GM23338 (cell line): ENCODE data around the gene PTP4A2. TPM values are rescaled to one million over a fixed set of nuclear protein-coding genes. Genes with fewer than 3 reads are reported as not detected.

Experiments used
- ATAC-seq: fragments of 200-7000 bp; cut with Tn5 transposase; 3 replicates; pipeline ENCODE4 v1.9.1; 2020
- DNase-seq: peaks from one replicate; pipeline ENCODE4 v3.0.0-alpha.2; 2015; ENCODE audit warnings: low spot score
- H2AFZ ChIP-seq: fragments of 200-600 bp; sonication (generic); 2 replicates; pipeline ENCODE4 v1.8.0; 2016; ENCODE audit warnings: antibody characterized with exemption, mild to moderate bottlenecking, moderate library complexity
- H3F3A ChIP-seq: fragments of 200-600 bp; sonication (generic); replicated peaks from 2 replicates; pipeline ENCODE4 v1.8.0; 2017; ENCODE audit warnings: antibody characterized with exemption, mixed run types, low read depth
- H3K27ac ChIP-seq: fragments of 200-600 bp; sonication (generic); 2 replicates; pipeline ENCODE4 v1.6.1; 2016; ENCODE audit warnings: low read depth
- H3K27me3 ChIP-seq: fragments of 200-600 bp; sonication (generic); 2 replicates; pipeline ENCODE4 v1.8.0; 2016; ENCODE audit warnings: mild to moderate bottlenecking, mixed run types, moderate library complexity; ENCODE audit not compliant: insufficient read depth
- H3K36me3 ChIP-seq: fragments of 200-600 bp; sonication (generic); 2 replicates; pipeline ENCODE4 v1.8.0; 2016; ENCODE audit warnings: mild to moderate bottlenecking; ENCODE audit not compliant: insufficient read depth
- H3K4me1 ChIP-seq: fragments of 200-600 bp; sonication (generic); 2 replicates; pipeline ENCODE4 v1.8.0; 2016; ENCODE audit warnings: mild to moderate bottlenecking, moderate library complexity; ENCODE audit not compliant: insufficient read depth
- H3K4me2 ChIP-seq: fragments of 200-600 bp; sonication (generic); 2 replicates; pipeline ENCODE4 v1.7.1; 2017; ENCODE audit warnings: mixed run types
- H3K4me3 ChIP-seq: fragments of 200-600 bp; sonication (generic); 2 replicates; pipeline ENCODE4 v1.6.1; 2016; ENCODE audit warnings: mixed run types
- H3K79me2 ChIP-seq: fragments of 200-600 bp; sonication (generic); replicated peaks from 2 replicates; pipeline ENCODE4 v1.8.0; 2017; ENCODE audit warnings: mild to moderate bottlenecking; ENCODE audit not compliant: insufficient read depth
- H3K9me2 ChIP-seq: fragments of 200-600 bp; sonication (generic); 2 replicates; pipeline ENCODE4 v1.8.0; 2017; ENCODE audit not compliant: insufficient read depth
- H4K20me1 ChIP-seq: fragments of 200-600 bp; sonication (generic); replicated peaks from 2 replicates; pipeline ENCODE4 v1.8.0; 2017; ENCODE audit warnings: mild to moderate bottlenecking; ENCODE audit not compliant: insufficient read depth
- H3K27ac Mint-ChIP-seq: 2 replicates; pipeline ENCODE4 v1.8.0; 2020; ENCODE audit warnings: inconsistent platforms, mild to moderate bottlenecking, moderate library complexity, mixed read lengths
- H3K27me3 Mint-ChIP-seq: 3 replicates; pipeline ENCODE4 v1.8.0; 2022; ENCODE audit warnings: low read depth, mild to moderate bottlenecking, moderate library complexity, mixed read lengths, inconsistent platforms; ENCODE audit not compliant: insufficient read depth, poor library complexity
- H3K36me3 Mint-ChIP-seq: 3 replicates; pipeline ENCODE4 v1.8.0; 2021; ENCODE audit warnings: low read depth, mild to moderate bottlenecking, inconsistent platforms, moderate library complexity, mixed read lengths
- H3K4me1 Mint-ChIP-seq: 3 replicates; pipeline ENCODE4 v1.8.0; 2020; ENCODE audit warnings: mild to moderate bottlenecking, inconsistent platforms, mixed read lengths
- H3K4me3 Mint-ChIP-seq: 3 replicates; pipeline ENCODE4 v1.8.0; 2021; ENCODE audit warnings: moderate library complexity, mild to moderate bottlenecking, inconsistent platforms, mixed read lengths
- H3K9me3 Mint-ChIP-seq: 3 replicates; pipeline ENCODE4 v1.8.0; 2020; ENCODE audit warnings: moderate library complexity, mild to moderate bottlenecking, inconsistent platforms, mixed read lengths
- EZH2 ChIP-seq: fragments of 200-600 bp; sonication (generic); IDR thresholded peaks from one replicate; pipeline ENCODE4 v1.8.0; 2017; ENCODE audit warnings: antibody characterized with exemption, mild to moderate bottlenecking, low read depth; ENCODE audit not compliant: unreplicated experiment
- EZH2phosphoT487 ChIP-seq: fragments of 200-600 bp; sonication (generic); IDR thresholded peaks from one replicate; pipeline ENCODE4 v1.8.1; 2018; ENCODE audit warnings: antibody characterized with exemption; ENCODE audit not compliant: unreplicated experiment
- JUNB ChIP-seq: IDR thresholded peaks from one replicate; pipeline ENCODE4 v1.6.1; 2016; ENCODE audit warnings: antibody characterized with exemption; ENCODE audit not compliant: unreplicated experiment
- NANOG ChIP-seq: IDR thresholded peaks from 2 replicates; pipeline ENCODE4 v1.6.1; 2016; ENCODE audit warnings: antibody characterized with exemption, borderline replicate concordance
- POLR2AphosphoS5 ChIP-seq: IDR thresholded peaks from 2 replicates; pipeline ENCODE4 v1.6.1; 2016; ENCODE audit warnings: antibody characterized with exemption, low read depth
- ZNF114 ChIP-seq: fragments of 250-450 bp; sonication (Bioruptor Pico); IDR thresholded peaks from 2 replicates; pipeline ENCODE4 v1.5.0; 2020; ENCODE audit warnings: mild to moderate bottlenecking, moderate library complexity
- ZNF331 ChIP-seq: fragments of 250-450 bp; sonication (Bioruptor Pico); IDR thresholded peaks from 2 replicates; pipeline ENCODE4 v1.5.0; 2020; ENCODE audit warnings: low read depth, mild to moderate bottlenecking, moderate library complexity
- polyA plus RNA-seq: library from polyadenylated mRNA; unstranded; fragments of >200 nt; fragmentation: Nextera tagmentation; extraction: Ambion mirVana; gene quantifications from 2 replicates; pipeline ENCODE4 v1.2.1, GENCODE V29; 2016
- total RNA-seq: library from RNA; depleted of rRNA; stranded (reverse); fragments of >200 nt; shearing (Covaris generic); gene quantifications from 2 replicates; pipeline ENCODE4 v1.2.3, GENCODE V29; 2014
- TF ChIP-seq, protein P1 (sequence below): IDR thresholded peaks from 2 replicates; pipeline ENCODE4 v1.6.1; 2016; ENCODE audit warnings: antibody characterized with exemption
- TF ChIP-seq, protein P2 (sequence below): fragments of 250-450 bp; sonication (Bioruptor Pico); IDR thresholded peaks from 2 replicates; pipeline ENCODE4 v1.5.0; 2020; ENCODE audit warnings: mild to moderate bottlenecking, moderate library complexity
- TF ChIP-seq, protein P3 (sequence below): IDR thresholded peaks from one replicate; pipeline ENCODE4 v1.6.1; 2018; ENCODE audit warnings: antibody characterized with exemption; ENCODE audit not compliant: unreplicated experiment

The PTP4A2 gene
- total and polyA plus RNA-seq, 2 experiments from 2014 or later, result 153 to 260 TPM

DNA sequence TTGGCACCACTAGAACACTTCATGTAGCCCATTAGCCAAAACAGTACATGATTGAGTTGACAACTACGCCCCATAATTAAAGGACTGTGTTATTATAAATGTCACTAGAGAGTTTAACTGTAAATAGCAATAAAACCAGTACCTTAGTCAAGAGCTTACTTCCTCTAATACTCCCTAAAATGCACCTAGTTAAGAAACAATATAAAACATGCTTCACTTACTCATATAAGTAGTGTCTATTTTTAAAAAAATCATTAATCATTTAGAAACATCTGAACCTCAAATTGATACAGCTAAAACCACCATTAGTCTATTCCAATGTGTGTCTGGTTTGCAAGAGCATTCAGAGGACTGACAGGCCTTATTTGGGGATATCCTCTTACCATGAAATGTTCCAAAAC lies 25.3 kb downstream of the PTP4A2 start:
- no peaks in the 10 kb centered on the region for H3K9me2 ChIP-seq
- Mint-ChIP-seq H3K4me3 (no peak overlapping the region), H3K9me3 (no peaks in the 10 kb centered on the region), H3K27me3 (peaks cover 2% of the 10 kb centered on the region), H3K36me3 (peaks cover 67% of the 10 kb centered on the region), H3K27ac (no peak overlapping the region), H3K4me1 (no peaks in the 10 kb centered on the region)
- no peak overlapping the region for H3K4me3 ChIP-seq
- no peaks in the 10 kb centered on the region for H3F3A ChIP-seq
- peaks cover 8% of the 10 kb centered on the region; the same call in 1 of the 2 replicates for H4K20me1 ChIP-seq
- no peak overlapping the region for H3K27ac ChIP-seq
- H3K4me1 ChIP-seq, result no peaks in the 10 kb centered on the region
- no peaks in the 10 kb centered on the region for H3K27me3 ChIP-seq
- H2AFZ ChIP-seq, result no peak overlapping the region
- peaks cover 23% of the 10 kb centered on the region; the same call in 1 of the 2 replicates for H3K36me3 ChIP-seq
- TF ChIP-seq NANOG (no peak), ZNF331 (CRISPR knock-in tag) (no peak), EZH2phosphoT487 (no peak), POLR2AphosphoS5 (no peak), JUNB (no peak), EZH2 (no peak), ZNF114 (CRISPR knock-in tag) (no peak)
- TF ChIP-seq, protein P1, sequence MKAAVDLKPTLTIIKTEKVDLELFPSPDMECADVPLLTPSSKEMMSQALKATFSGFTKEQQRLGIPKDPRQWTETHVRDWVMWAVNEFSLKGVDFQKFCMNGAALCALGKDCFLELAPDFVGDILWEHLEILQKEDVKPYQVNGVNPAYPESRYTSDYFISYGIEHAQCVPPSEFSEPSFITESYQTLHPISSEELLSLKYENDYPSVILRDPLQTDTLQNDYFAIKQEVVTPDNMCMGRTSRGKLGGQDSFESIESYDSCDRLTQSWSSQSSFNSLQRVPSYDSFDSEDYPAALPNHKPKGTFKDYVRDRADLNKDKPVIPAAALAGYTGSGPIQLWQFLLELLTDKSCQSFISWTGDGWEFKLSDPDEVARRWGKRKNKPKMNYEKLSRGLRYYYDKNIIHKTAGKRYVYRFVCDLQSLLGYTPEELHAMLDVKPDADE, result no peak
- TF ChIP-seq, protein P2, sequence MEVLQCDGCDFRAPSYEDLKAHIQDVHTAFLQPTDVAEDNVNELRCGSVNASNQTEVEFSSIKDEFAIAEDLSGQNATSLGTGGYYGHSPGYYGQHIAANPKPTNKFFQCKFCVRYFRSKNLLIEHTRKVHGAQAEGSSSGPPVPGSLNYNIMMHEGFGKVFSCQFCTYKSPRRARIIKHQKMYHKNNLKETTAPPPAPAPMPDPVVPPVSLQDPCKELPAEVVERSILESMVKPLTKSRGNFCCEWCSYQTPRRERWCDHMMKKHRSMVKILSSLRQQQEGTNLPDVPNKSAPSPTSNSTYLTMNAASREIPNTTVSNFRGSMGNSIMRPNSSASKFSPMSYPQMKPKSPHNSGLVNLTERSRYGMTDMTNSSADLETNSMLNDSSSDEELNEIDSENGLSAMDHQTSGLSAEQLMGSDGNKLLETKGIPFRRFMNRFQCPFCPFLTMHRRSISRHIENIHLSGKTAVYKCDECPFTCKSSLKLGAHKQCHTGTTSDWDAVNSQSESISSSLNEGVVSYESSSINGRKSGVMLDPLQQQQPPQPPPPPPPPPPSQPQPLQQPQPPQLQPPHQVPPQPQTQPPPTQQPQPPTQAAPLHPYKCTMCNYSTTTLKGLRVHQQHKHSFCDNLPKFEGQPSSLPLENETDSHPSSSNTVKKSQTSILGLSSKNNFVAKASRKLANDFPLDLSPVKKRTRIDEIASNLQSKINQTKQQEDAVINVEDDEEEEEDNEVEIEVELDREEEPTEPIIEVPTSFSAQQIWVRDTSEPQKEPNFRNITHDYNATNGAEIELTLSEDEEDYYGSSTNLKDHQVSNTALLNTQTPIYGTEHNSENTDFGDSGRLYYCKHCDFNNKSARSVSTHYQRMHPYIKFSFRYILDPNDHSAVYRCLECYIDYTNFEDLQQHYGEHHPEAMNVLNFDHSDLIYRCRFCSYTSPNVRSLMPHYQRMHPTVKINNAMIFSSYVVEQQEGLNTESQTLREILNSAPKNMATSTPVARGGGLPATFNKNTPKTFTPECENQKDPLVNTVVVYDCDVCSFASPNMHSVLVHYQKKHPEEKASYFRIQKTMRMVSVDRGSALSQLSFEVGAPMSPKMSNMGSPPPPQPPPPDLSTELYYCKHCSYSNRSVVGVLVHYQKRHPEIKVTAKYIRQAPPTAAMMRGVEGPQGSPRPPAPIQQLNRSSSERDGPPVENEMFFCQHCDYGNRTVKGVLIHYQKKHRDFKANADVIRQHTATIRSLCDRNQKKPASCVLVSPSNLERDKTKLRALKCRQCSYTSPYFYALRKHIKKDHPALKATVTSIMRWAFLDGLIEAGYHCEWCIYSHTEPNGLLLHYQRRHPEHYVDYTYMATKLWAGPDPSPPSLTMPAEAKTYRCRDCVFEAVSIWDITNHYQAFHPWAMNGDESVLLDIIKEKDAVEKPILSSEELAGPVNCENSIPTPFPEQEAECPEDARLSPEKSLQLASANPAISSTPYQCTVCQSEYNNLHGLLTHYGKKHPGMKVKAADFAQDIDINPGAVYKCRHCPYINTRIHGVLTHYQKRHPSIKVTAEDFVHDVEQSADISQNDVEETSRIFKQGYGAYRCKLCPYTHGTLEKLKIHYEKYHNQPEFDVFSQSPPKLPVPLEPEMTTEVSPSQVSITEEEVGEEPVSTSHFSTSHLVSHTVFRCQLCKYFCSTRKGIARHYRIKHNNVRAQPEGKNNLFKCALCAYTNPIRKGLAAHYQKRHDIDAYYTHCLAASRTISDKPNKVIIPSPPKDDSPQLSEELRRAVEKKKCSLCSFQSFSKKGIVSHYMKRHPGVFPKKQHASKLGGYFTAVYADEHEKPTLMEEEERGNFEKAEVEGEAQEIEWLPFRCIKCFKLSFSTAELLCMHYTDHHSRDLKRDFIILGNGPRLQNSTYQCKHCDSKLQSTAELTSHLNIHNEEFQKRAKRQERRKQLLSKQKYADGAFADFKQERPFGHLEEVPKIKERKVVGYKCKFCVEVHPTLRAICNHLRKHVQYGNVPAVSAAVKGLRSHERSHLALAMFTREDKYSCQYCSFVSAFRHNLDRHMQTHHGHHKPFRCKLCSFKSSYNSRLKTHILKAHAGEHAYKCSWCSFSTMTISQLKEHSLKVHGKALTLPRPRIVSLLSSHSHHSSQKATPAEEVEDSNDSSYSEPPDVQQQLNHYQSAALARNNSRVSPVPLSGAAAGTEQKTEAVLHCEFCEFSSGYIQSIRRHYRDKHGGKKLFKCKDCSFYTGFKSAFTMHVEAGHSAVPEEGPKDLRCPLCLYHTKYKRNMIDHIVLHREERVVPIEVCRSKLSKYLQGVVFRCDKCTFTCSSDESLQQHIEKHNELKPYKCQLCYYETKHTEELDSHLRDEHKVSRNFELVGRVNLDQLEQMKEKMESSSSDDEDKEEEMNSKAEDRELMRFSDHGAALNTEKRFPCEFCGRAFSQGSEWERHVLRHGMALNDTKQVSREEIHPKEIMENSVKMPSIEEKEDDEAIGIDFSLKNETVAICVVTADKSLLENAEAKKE (CRISPR knock-in tag), result no peak
- TF ChIP-seq, protein P3, sequence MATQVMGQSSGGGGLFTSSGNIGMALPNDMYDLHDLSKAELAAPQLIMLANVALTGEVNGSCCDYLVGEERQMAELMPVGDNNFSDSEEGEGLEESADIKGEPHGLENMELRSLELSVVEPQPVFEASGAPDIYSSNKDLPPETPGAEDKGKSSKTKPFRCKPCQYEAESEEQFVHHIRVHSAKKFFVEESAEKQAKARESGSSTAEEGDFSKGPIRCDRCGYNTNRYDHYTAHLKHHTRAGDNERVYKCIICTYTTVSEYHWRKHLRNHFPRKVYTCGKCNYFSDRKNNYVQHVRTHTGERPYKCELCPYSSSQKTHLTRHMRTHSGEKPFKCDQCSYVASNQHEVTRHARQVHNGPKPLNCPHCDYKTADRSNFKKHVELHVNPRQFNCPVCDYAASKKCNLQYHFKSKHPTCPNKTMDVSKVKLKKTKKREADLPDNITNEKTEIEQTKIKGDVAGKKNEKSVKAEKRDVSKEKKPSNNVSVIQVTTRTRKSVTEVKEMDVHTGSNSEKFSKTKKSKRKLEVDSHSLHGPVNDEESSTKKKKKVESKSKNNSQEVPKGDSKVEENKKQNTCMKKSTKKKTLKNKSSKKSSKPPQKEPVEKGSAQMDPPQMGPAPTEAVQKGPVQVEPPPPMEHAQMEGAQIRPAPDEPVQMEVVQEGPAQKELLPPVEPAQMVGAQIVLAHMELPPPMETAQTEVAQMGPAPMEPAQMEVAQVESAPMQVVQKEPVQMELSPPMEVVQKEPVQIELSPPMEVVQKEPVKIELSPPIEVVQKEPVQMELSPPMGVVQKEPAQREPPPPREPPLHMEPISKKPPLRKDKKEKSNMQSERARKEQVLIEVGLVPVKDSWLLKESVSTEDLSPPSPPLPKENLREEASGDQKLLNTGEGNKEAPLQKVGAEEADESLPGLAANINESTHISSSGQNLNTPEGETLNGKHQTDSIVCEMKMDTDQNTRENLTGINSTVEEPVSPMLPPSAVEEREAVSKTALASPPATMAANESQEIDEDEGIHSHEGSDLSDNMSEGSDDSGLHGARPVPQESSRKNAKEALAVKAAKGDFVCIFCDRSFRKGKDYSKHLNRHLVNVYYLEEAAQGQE, result no peak
- ATAC-seq (no peak), DNase-seq (no peak)
- peaks cover 46% of the 10 kb centered on the region for H3K79me2 ChIP-seq
- H3K4me2 ChIP-seq, result no peak overlapping the region
